WTC11 (cell line): Measurements from ENCODE around the gene CNTNAP2. TPM values are rescaled to one million over a fixed set of nuclear protein-coding genes. Genes with fewer than 3 reads are reported as not detected.

Experiments
- ATAC-seq: fragments of 200-7000 bp; cut with Tn5 transposase; 2 replicates; pipeline ENCODE4 v1.10.0; 2021; ENCODE audit warnings: mild to moderate bottlenecking, moderate library complexity
- CTCF ChIA-PET: fragments of 300-600 bp; sonication (Branson Sonifier 250); formaldehyde crosslinking; loops from one replicate; lab custom pipeline; 2021; ENCODE audit warnings: antibody characterized with exemption; lab: Charles Lee
- POLR2A ChIA-PET: fragments of 350-600 bp; sonication (Branson Sonifier 250); formaldehyde crosslinking; loops from one replicate; lab custom pipeline; 2021; ENCODE audit warnings: antibody characterized with exemption; lab: Charles Lee
- DNase-seq: peaks from one replicate; pipeline ENCODE4 v3.0.0; 2021; ENCODE audit warnings: low spot score
- H3K27ac Mint-ChIP-seq: 2 replicates; pipeline ENCODE4 v1.8.0; 2021; ENCODE audit warnings: mixed read lengths
- H3K27me3 Mint-ChIP-seq: 2 replicates; pipeline ENCODE4 v1.8.0; 2021; ENCODE audit warnings: low read depth, mild to moderate bottlenecking, moderate library complexity, mixed read lengths
- H3K36me3 Mint-ChIP-seq: 2 replicates; pipeline ENCODE4 v1.8.0; 2021; ENCODE audit warnings: mixed read lengths
- H3K4me1 Mint-ChIP-seq: 2 replicates; pipeline ENCODE4 v1.8.0; 2022; ENCODE audit warnings: mixed read lengths
- H3K4me3 Mint-ChIP-seq: 2 replicates; pipeline ENCODE4 v1.8.0; 2021; ENCODE audit warnings: mild to moderate bottlenecking, moderate library complexity, mixed read lengths
- H3K9me3 Mint-ChIP-seq: 2 replicates; pipeline ENCODE4 v1.8.0; 2021; ENCODE audit warnings: mixed read lengths
- ATF1 ChIP-seq: sonication (generic); formaldehyde crosslinking; IDR thresholded peaks from 2 replicates; pipeline ENCODE4 v1.8.1; 2023; ENCODE audit warnings: mild to moderate bottlenecking, moderate library complexity, missing genetic modification reagents
- CDX4 ChIP-seq: fragments of 250-450 bp; sonication (Bioruptor Pico); IDR thresholded peaks from 2 replicates; pipeline ENCODE4 v1.9.0; 2021; ENCODE audit warnings: moderate library complexity, mild to moderate bottlenecking, inconsistent platforms, borderline replicate concordance
- CREM ChIP-seq: sonication (generic); formaldehyde crosslinking; IDR thresholded peaks from 2 replicates; pipeline ENCODE4 v1.8.1; 2022; ENCODE audit warnings: mild to moderate bottlenecking, missing genetic modification reagents, moderate library complexity
- E2F4 ChIP-seq: sonication (generic); formaldehyde crosslinking; IDR thresholded peaks from 2 replicates; pipeline ENCODE4 v1.8.1; 2022; ENCODE audit warnings: low read depth, mild to moderate bottlenecking, moderate library complexity, missing genetic modification reagents, borderline replicate concordance
- FOXJ3 ChIP-seq: sonication (generic); formaldehyde crosslinking; IDR thresholded peaks from 2 replicates; pipeline ENCODE4 v1.9.0; 2021; ENCODE audit warnings: missing genetic modification reagents, mild to moderate bottlenecking, borderline replicate concordance
- GTF2I ChIP-seq: fragments of 250-450 bp; sonication (Bioruptor Pico); conservative IDR thresholded peaks from 2 replicates; pipeline ENCODE4 v1.4.0; 2021; ENCODE audit warnings: mild to moderate bottlenecking
- HMGA2 ChIP-seq: fragments of 250-450 bp; sonication (Bioruptor Pico); IDR thresholded peaks from 2 replicates; pipeline ENCODE4 v1.4.0; 2021; ENCODE audit warnings: mild to moderate bottlenecking, moderate library complexity
- MAX ChIP-seq: sonication (generic); formaldehyde crosslinking; IDR thresholded peaks from 2 replicates; pipeline ENCODE4 v1.8.0; 2022; ENCODE audit warnings: mild to moderate bottlenecking, missing genetic modification reagents
- MYBL2 ChIP-seq: sonication (generic); formaldehyde crosslinking; IDR thresholded peaks from 2 replicates; pipeline ENCODE4 v1.8.1; 2023; ENCODE audit warnings: mild to moderate bottlenecking, moderate library complexity, missing genetic modification reagents
- NFATC4 ChIP-seq: fragments of 250-450 bp; sonication (Bioruptor Pico); IDR thresholded peaks from 2 replicates; pipeline ENCODE4 v1.9.0; 2021; ENCODE audit warnings: mild to moderate bottlenecking
- NR2C2 ChIP-seq: sonication (generic); formaldehyde crosslinking; IDR thresholded peaks from 2 replicates; pipeline ENCODE4 v1.8.0; 2022; ENCODE audit warnings: mild to moderate bottlenecking, missing genetic modification reagents
- NR3C1 ChIP-seq: sonication (generic); formaldehyde crosslinking; conservative IDR thresholded peaks from 2 replicates; pipeline ENCODE4 v1.8.1; 2023; ENCODE audit warnings: low read depth, mild to moderate bottlenecking, missing genetic modification reagents
- SOX15 ChIP-seq: fragments of 250-450 bp; sonication (Bioruptor Pico); IDR thresholded peaks from 2 replicates; pipeline ENCODE4 v1.9.0; 2021; ENCODE audit warnings: mild to moderate bottlenecking
- TP53 ChIP-seq: sonication (generic); formaldehyde crosslinking; IDR thresholded peaks from 2 replicates; pipeline ENCODE4 v1.8.1; 2023; ENCODE audit warnings: mild to moderate bottlenecking, missing genetic modification reagents
- USF2 ChIP-seq: sonication (generic); formaldehyde crosslinking; IDR thresholded peaks from 2 replicates; pipeline ENCODE4 v1.8.1; 2023; ENCODE audit warnings: mild to moderate bottlenecking, missing genetic modification reagents, moderate library complexity
- ZBTB21 ChIP-seq: sonication (generic); formaldehyde crosslinking; IDR thresholded peaks from 2 replicates; pipeline ENCODE4 v1.8.1; 2023; ENCODE audit warnings: mild to moderate bottlenecking, missing genetic modification reagents, borderline replicate concordance
- ZMAT4 ChIP-seq: fragments of 250-450 bp; sonication (Bioruptor Pico); IDR thresholded peaks from 2 replicates; pipeline ENCODE4 v1.9.0; 2021; ENCODE audit warnings: mild to moderate bottlenecking
- ZNF219 ChIP-seq: sonication (generic); formaldehyde crosslinking; IDR thresholded peaks from 2 replicates; pipeline ENCODE4 v1.8.0; 2023; ENCODE audit warnings: missing genetic modification reagents, mild to moderate bottlenecking, borderline replicate concordance
- ZNF281 ChIP-seq: sonication (generic); formaldehyde crosslinking; IDR thresholded peaks from 2 replicates; pipeline ENCODE4 v1.8.0; 2023; ENCODE audit warnings: mild to moderate bottlenecking, missing genetic modification reagents
- ZNF396 ChIP-seq: fragments of 250-450 bp; sonication (Bioruptor Pico); IDR thresholded peaks from 2 replicates; pipeline ENCODE4 v1.8.0; 2021; ENCODE audit warnings: mild to moderate bottlenecking, moderate library complexity, borderline replicate concordance
- ZNF416 ChIP-seq: fragments of 250-450 bp; sonication (Bioruptor Pico); IDR thresholded peaks from 2 replicates; pipeline ENCODE4 v1.9.0; 2021; ENCODE audit warnings: mild to moderate bottlenecking, inconsistent platforms
- ZNF423 ChIP-seq: fragments of 250-450 bp; sonication (Bioruptor Pico); IDR thresholded peaks from 2 replicates; pipeline ENCODE4 v2.1.2; 2022; ENCODE audit warnings: mild to moderate bottlenecking, moderate library complexity
- ZNF671 ChIP-seq: fragments of 250-450 bp; sonication (Bioruptor Pico); IDR thresholded peaks from 2 replicates; pipeline ENCODE4 v1.8.0; 2021; ENCODE audit warnings: mild to moderate bottlenecking
- total RNA-seq: library from RNA; stranded (reverse); gene quantifications from 3 replicates; pipeline ENCODE4 v1.2.3, GENCODE V29; 2021
- TF ChIP-seq, protein P1 (sequence below): sonication (generic); formaldehyde crosslinking; IDR thresholded peaks from 2 replicates; pipeline ENCODE4 v1.8.0; 2022; ENCODE audit warnings: mild to moderate bottlenecking, missing genetic modification reagents
- TF ChIP-seq, protein P2 (sequence below): sonication (generic); formaldehyde crosslinking; IDR thresholded peaks from 2 replicates; pipeline ENCODE4 v1.8.1; 2023; ENCODE audit warnings: mild to moderate bottlenecking, missing genetic modification reagents
- TF ChIP-seq, protein P3 (sequence below): sonication (generic); formaldehyde crosslinking; IDR thresholded peaks from 2 replicates; pipeline ENCODE4 v1.8.1; 2023; ENCODE audit warnings: mild to moderate bottlenecking, missing genetic modification reagents, moderate library complexity

The CNTNAP2 gene
- total RNA-seq, 1 experiment from 2014 or later: 63.8 TPM

GRCh38 chr7:147089608-147090007 lies 973.0 kb downstream of the CNTNAP2 start:
- Mint-ChIP-seq H3K4me1 (no peaks in the 10 kb centered on the region), H3K36me3 (no peaks in the 10 kb centered on the region), H3K27ac (no peak overlapping the region), H3K4me3 (no peak overlapping the region), H3K27me3 (no peaks in the 10 kb centered on the region), H3K9me3 (peaks cover 6% of the 10 kb centered on the region; the same call in 1 of the 2 replicates)
- CTCF ChIA-PET: no interaction called here
- POLR2A ChIA-PET: no interaction called here
- no peak for ATAC-seq
- TF ChIP-seq E2F4 (no peak), ATF1 (no peak), CDX4 (CRISPR knock-in tag) (no peak), TP53 (CRISPR knock-in tag) (no peak), ZNF423 (no peak), CREM (no peak), FOXJ3 (no peak), GTF2I (no peak), NR2C2 (no peak), USF2 (CRISPR knock-in tag) (no peak), NFATC4 (CRISPR knock-in tag) (no peak), SOX15 (CRISPR knock-in tag) (no peak), ZNF396 (CRISPR knock-in tag) (no peak)
- TF ChIP-seq, protein P1, sequence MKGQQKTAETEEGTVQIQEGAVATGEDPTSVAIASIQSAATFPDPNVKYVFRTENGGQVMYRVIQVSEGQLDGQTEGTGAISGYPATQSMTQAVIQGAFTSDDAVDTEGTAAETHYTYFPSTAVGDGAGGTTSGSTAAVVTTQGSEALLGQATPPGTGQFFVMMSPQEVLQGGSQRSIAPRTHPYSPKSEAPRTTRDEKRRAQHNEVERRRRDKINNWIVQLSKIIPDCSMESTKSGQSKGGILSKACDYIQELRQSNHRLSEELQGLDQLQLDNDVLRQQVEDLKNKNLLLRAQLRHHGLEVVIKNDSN: no peak
- TF ChIP-seq, protein P2, sequence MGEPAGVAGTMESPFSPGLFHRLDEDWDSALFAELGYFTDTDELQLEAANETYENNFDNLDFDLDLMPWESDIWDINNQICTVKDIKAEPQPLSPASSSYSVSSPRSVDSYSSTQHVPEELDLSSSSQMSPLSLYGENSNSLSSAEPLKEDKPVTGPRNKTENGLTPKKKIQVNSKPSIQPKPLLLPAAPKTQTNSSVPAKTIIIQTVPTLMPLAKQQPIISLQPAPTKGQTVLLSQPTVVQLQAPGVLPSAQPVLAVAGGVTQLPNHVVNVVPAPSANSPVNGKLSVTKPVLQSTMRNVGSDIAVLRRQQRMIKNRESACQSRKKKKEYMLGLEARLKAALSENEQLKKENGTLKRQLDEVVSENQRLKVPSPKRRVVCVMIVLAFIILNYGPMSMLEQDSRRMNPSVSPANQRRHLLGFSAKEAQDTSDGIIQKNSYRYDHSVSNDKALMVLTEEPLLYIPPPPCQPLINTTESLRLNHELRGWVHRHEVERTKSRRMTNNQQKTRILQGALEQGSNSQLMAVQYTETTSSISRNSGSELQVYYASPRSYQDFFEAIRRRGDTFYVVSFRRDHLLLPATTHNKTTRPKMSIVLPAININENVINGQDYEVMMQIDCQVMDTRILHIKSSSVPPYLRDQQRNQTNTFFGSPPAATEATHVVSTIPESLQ (CRISPR knock-in tag): no peak
- no peak for DNase-seq

DNA sequence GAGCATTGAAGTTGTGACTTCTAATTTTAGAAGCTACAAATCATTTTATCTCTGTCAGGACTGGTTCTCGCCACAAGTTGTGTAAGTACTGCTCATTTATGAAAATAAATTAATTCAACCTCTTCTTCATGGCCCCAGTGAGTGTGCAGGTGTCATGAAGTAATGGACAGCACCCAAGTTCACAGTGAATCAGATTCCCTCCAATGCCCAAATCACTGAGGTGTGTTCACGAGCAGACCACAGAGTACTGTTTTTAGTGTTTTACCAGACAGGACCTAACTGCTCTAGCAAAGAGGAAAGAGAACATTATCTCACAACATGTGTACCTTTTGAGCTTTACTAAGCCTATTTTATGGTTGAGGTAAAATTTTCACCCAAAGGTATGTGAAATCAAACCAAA lies 980.0 kb downstream of the CNTNAP2 start:
- no peaks in the 10 kb centered on the region for H3K36me3 Mint-ChIP-seq
- H3K27me3 Mint-ChIP-seq: no peaks in the 10 kb centered on the region
- H3K9me3 Mint-ChIP-seq: peaks cover 14% of the 10 kb centered on the region
- H3K27ac Mint-ChIP-seq: no peak overlapping the region
- ChIA-PET CTCF (no interaction called here), POLR2A (no interaction called here)
- H3K4me3 Mint-ChIP-seq: no peak overlapping the region
- H3K4me1 Mint-ChIP-seq: no peaks in the 10 kb centered on the region
- ATAC-seq: no peak
- DNase-seq: no peak
- TF ChIP-seq ZMAT4 (CRISPR knock-in tag): no peak
- no peak for TF ChIP-seq ZNF281
- no peak for TF ChIP-seq NR3C1 (CRISPR knock-in tag)
- TF ChIP-seq MYBL2 (CRISPR knock-in tag): no peak
- no peak for TF ChIP-seq ZNF671 (CRISPR knock-in tag)
- no peak for TF ChIP-seq CDX4 (CRISPR knock-in tag)
- TF ChIP-seq ZNF416 (CRISPR knock-in tag): no peak
- TF ChIP-seq ZNF219: no peak
- no peak for TF ChIP-seq HMGA2 (CRISPR knock-in tag)
- TF ChIP-seq MAX (CRISPR knock-in tag): no peak
- TF ChIP-seq, protein P3, sequence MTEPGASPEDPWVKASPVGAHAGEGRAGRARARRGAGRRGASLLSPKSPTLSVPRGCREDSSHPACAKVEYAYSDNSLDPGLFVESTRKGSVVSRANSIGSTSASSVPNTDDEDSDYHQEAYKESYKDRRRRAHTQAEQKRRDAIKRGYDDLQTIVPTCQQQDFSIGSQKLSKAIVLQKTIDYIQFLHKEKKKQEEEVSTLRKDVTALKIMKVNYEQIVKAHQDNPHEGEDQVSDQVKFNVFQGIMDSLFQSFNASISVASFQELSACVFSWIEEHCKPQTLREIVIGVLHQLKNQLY (CRISPR knock-in tag): no peak
- TF ChIP-seq ZBTB21 (CRISPR knock-in tag): no peak
- TF ChIP-seq GTF2I: no peak
